GM23338 (cell line): Measurements from ENCODE around the gene CHRNA5.

Source experiments
- CREB1 ChIP-seq: fragments of 250-450 bp; sonication (Bioruptor Pico); IDR thresholded peaks from 2 replicates; pipeline ENCODE4 v1.5.0; 2020; ENCODE audit warnings: low read depth, mild to moderate bottlenecking, moderate library complexity
- CTCF ChIP-seq, 2 experiments: fragments of 200-600 bp in 1 of 2; sonication (generic) in 1 of 2; conservative IDR thresholded peaks; 2 replicates each; pipeline versions ENCODE4 v1.5.1 to v1.6.1; 2016 to 2017; ENCODE audit warnings: antibody characterized with exemption in 2 of 2, low read depth in 2 of 2, mild to moderate bottlenecking in 2 of 2, moderate library complexity in 1 of 2
- ETS1 ChIP-seq: IDR thresholded peaks from 2 replicates; pipeline ENCODE4 v1.6.1; 2016; ENCODE audit warnings: antibody characterized with exemption
- EZH2 ChIP-seq: fragments of 200-600 bp; sonication (generic); IDR thresholded peaks from one replicate; pipeline ENCODE4 v1.8.0; 2017; ENCODE audit warnings: antibody characterized with exemption, mild to moderate bottlenecking, low read depth; ENCODE audit not compliant: unreplicated experiment
- EZH2phosphoT487 ChIP-seq: fragments of 200-600 bp; sonication (generic); IDR thresholded peaks from one replicate; pipeline ENCODE4 v1.8.1; 2018; ENCODE audit warnings: antibody characterized with exemption; ENCODE audit not compliant: unreplicated experiment
- POLR2AphosphoS5 ChIP-seq: IDR thresholded peaks from 2 replicates; pipeline ENCODE4 v1.6.1; 2016; ENCODE audit warnings: antibody characterized with exemption, low read depth
- ZNF114 ChIP-seq: fragments of 250-450 bp; sonication (Bioruptor Pico); IDR thresholded peaks from 2 replicates; pipeline ENCODE4 v1.5.0; 2020; ENCODE audit warnings: mild to moderate bottlenecking, moderate library complexity
- TF ChIP-seq, protein P1 (sequence below): IDR thresholded peaks from one replicate; pipeline ENCODE4 v1.6.1; 2018; ENCODE audit warnings: antibody characterized with exemption; ENCODE audit not compliant: unreplicated experiment

- TF ChIP-seq EZH2 (no peak), CTCF (conservative IDR thresholded peaks at IDR 0.05; ENCODE audit: low read depth in 2 of 2) (no peak), ZNF114 (no peak), POLR2AphosphoS5 (no peak), EZH2phosphoT487 (no peak), CREB1 (CRISPR knock-in tag) (no peak), ETS1 (no peak)
- TF ChIP-seq, protein P1, sequence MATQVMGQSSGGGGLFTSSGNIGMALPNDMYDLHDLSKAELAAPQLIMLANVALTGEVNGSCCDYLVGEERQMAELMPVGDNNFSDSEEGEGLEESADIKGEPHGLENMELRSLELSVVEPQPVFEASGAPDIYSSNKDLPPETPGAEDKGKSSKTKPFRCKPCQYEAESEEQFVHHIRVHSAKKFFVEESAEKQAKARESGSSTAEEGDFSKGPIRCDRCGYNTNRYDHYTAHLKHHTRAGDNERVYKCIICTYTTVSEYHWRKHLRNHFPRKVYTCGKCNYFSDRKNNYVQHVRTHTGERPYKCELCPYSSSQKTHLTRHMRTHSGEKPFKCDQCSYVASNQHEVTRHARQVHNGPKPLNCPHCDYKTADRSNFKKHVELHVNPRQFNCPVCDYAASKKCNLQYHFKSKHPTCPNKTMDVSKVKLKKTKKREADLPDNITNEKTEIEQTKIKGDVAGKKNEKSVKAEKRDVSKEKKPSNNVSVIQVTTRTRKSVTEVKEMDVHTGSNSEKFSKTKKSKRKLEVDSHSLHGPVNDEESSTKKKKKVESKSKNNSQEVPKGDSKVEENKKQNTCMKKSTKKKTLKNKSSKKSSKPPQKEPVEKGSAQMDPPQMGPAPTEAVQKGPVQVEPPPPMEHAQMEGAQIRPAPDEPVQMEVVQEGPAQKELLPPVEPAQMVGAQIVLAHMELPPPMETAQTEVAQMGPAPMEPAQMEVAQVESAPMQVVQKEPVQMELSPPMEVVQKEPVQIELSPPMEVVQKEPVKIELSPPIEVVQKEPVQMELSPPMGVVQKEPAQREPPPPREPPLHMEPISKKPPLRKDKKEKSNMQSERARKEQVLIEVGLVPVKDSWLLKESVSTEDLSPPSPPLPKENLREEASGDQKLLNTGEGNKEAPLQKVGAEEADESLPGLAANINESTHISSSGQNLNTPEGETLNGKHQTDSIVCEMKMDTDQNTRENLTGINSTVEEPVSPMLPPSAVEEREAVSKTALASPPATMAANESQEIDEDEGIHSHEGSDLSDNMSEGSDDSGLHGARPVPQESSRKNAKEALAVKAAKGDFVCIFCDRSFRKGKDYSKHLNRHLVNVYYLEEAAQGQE = no peak
These were observed 32.0 kb upstream of the CHRNA5 start for GRCh38 chr15:78533331-78533730.
